HepG2 (cell line): ENCODE results near the gene ZNF227. TPM values are rescaled to one million over a fixed set of nuclear protein-coding genes. Genes with fewer than 3 reads are reported as not detected.

Source experiments
- AFF4 ChIP-seq: sonication (generic); formaldehyde crosslinking; IDR thresholded peaks from 2 replicates; pipeline ENCODE4 v1.4.0; 2020; ENCODE audit warnings: missing genetic modification reagents
- CBX2 ChIP-seq, 2 experiments: fragments of 200-600 bp in 1 of 2; sonication (generic); formaldehyde crosslinking in 1 of 2; IDR thresholded peaks; 2 replicates each; pipeline versions ENCODE4 v1.7.0 to v1.8.1; 2018 to 2022; ENCODE audit warnings: low read depth in 2 of 2, low read length in 1 of 2, mild to moderate bottlenecking in 1 of 2, missing genetic modification reagents in 1 of 2
- CEBPG ChIP-seq: IDR thresholded peaks from 2 replicates; pipeline ENCODE4 v1.6.1; 2016
- CREB1 ChIP-seq, 2 experiments: fragments of 450-650 bp in 1 of 2; IDR thresholded peaks; 2 replicates each; pipeline ENCODE4 v1.6.1; 2016 to 2017; ENCODE audit warnings: control low read depth in 1 of 2, mild to moderate bottlenecking in 1 of 2, missing compliant biosample characterization in 1 of 2, missing genetic modification characterization in 1 of 2
- FOXP1 ChIP-seq, 2 experiments: fragments of 450-650 bp in 1 of 2; IDR thresholded peaks; 2 replicates each; pipeline ENCODE4 v1.6.1; 2017 to 2018; ENCODE audit warnings: antibody characterized with exemption in 1 of 2
- GATAD1 ChIP-seq: IDR thresholded peaks from 2 replicates; pipeline ENCODE4 v1.6.1; 2016; ENCODE audit warnings: missing genetic modification reagents, missing compliant biosample characterization
- HDAC2 ChIP-seq: sonication (generic); formaldehyde crosslinking; IDR thresholded peaks from 2 replicates; pipeline ENCODE4 v1.4.0; 2020; ENCODE audit warnings: missing genetic modification reagents
- IRF9 ChIP-seq: sonication (generic); formaldehyde crosslinking; IDR thresholded peaks from 2 replicates; pipeline ENCODE4 v1.8.0; 2022; ENCODE audit warnings: missing genetic modification reagents, mild to moderate bottlenecking, borderline replicate concordance
- SCMH1 ChIP-seq: sonication (generic); formaldehyde crosslinking; IDR thresholded peaks from 2 replicates; pipeline ENCODE4 v1.9.0; 2021; ENCODE audit warnings: missing genetic modification reagents, mild to moderate bottlenecking, borderline replicate concordance
- SP5 ChIP-seq: IDR thresholded peaks from 2 replicates; pipeline ENCODE4 v1.6.1; 2016; ENCODE audit warnings: low read depth, borderline replicate concordance
- TBX3 ChIP-seq: fragments of 450-650 bp; IDR thresholded peaks from 2 replicates; pipeline ENCODE4 v1.6.1; 2017; ENCODE audit warnings: antibody characterized with exemption, mild to moderate bottlenecking, inconsistent platforms, borderline replicate concordance
- TCF7L2 ChIP-seq: IDR thresholded peaks from 2 replicates; pipeline ENCODE4 v1.6.1; 2011; ENCODE audit warnings: mild to moderate bottlenecking, low read depth, low read length, moderate library complexity
- TIGD3 ChIP-seq: sonication (generic); formaldehyde crosslinking; IDR thresholded peaks from 2 replicates; pipeline ENCODE4 v1.5.1; 2020; ENCODE audit warnings: mild to moderate bottlenecking, missing genetic modification reagents, borderline replicate concordance
- ZNF180 ChIP-seq: sonication (generic); formaldehyde crosslinking; IDR thresholded peaks from 2 replicates; pipeline ENCODE4 v1.4.0; 2020; ENCODE audit warnings: low read depth, missing genetic modification reagents, borderline replicate concordance
- ZNF207 ChIP-seq: fragments of 450-650 bp; IDR thresholded peaks from 2 replicates; pipeline ENCODE4 v1.6.1; 2016; ENCODE audit warnings: antibody characterized with exemption, borderline replicate concordance
- ZNF326 ChIP-seq: sonication (generic); formaldehyde crosslinking; IDR thresholded peaks from 2 replicates; pipeline ENCODE4 v1.4.0; 2020; ENCODE audit warnings: missing genetic modification reagents, borderline replicate concordance
- ZNF550 ChIP-seq: sonication (generic); formaldehyde crosslinking; IDR thresholded peaks from 2 replicates; pipeline ENCODE4 v1.4.0; 2020; ENCODE audit warnings: mild to moderate bottlenecking, missing genetic modification reagents, borderline replicate concordance
- ZNF552 ChIP-seq: sonication (generic); formaldehyde crosslinking; IDR thresholded peaks from 2 replicates; pipeline ENCODE4 v1.9.0; 2022; ENCODE audit warnings: missing genetic modification reagents, mild to moderate bottlenecking, borderline replicate concordance
- ZNF562 ChIP-seq: sonication (generic); formaldehyde crosslinking; IDR thresholded peaks from 2 replicates; pipeline ENCODE4 v1.8.0; 2022; ENCODE audit warnings: missing genetic modification reagents, borderline replicate concordance
- ZNF839 ChIP-seq: sonication (generic); formaldehyde crosslinking; IDR thresholded peaks from 2 replicates; pipeline ENCODE4 v1.4.0; 2020; ENCODE audit warnings: missing genetic modification reagents, mild to moderate bottlenecking, borderline replicate concordance
- ZXDC ChIP-seq: sonication (generic); formaldehyde crosslinking; IDR thresholded peaks from 2 replicates; pipeline ENCODE4 v1.5.0; 2020; ENCODE audit warnings: mild to moderate bottlenecking, missing genetic modification reagents
- polyA plus RNA-seq, 8 experiments: library from polyadenylated mRNA; depleted of rRNA in 3 of 8; stranded (reverse) in 7 of 8; unstranded in 1 of 8; fragments of >200 nt; fragmentation: Illumina TruSeq in 4 of 8; extraction: Trizol in 4 of 8; gene quantifications; 2 replicates each; pipeline versions ENCODE4 v1.2.1 to v1.2.3, GENCODE V29; 2011 to 2016; ENCODE audit warnings: low read depth in 4 of 8, missing spikeins in 1 of 8, mixed read lengths in 1 of 8; ENCODE audit not compliant: insufficient read depth in 1 of 8
- total RNA-seq, 5 experiments: library from RNA; depleted of rRNA; stranded (reverse); fragments of >200 nt; fragmentation: Illumina TruSeq; extraction: Trizol; gene quantifications; 2 replicates each; pipeline ENCODE4 v1.2.3, GENCODE V29; 2016; ENCODE audit warnings: low read depth in 1 of 5

ZNF227 gene
- total and polyA plus RNA-seq, 2 of the 13 experiments (the other 11 are each of a cell fraction or from before 2014, with no cell fraction given): 3.1 to 16.8 TPM

GRCh38 chr19:44212250-44212865 is at the start of gene ZNF227 (continued):
- TF ChIP-seq TIGD3 (CRISPR knock-in tag): no peak
- TF ChIP-seq ZXDC (CRISPR knock-in tag): no peak
- TF ChIP-seq HDAC2 (CRISPR knock-in tag): 0 out of 2 replicates have a peak, but pooled peaks have one; percentile 27
- TF ChIP-seq AFF4 (CRISPR knock-in tag): no peak
- no peak for TF ChIP-seq CBX2 (IDR thresholded peaks at IDR 0.05; ENCODE audit: low read depth, low read length)
- TF ChIP-seq CBX2 (CRISPR knock-in tag; IDR thresholded peaks at IDR 0.05; ENCODE audit: low read depth): no peak
- 0 out of 2 replicates have a peak, but pooled peaks have one; percentile 9 for TF ChIP-seq CREB1 (IDR thresholded peaks at IDR 0.05)
- peak; percentile 79 for TF ChIP-seq CREB1 (CRISPR knock-in tag; IDR thresholded peaks at IDR 0.05)
- peak; percentile 65; the same call in 1 of the 2 replicates for TF ChIP-seq IRF9 (CRISPR knock-in tag)
- no peak for TF ChIP-seq TBX3
- peak; percentile 70 for TF ChIP-seq GATAD1
- TF ChIP-seq ZNF550 (CRISPR knock-in tag): no peak
- no peak for TF ChIP-seq TCF7L2
- TF ChIP-seq ZNF207: no peak
- no peak for TF ChIP-seq ZNF562 (CRISPR knock-in tag)
- TF ChIP-seq ZNF326 (CRISPR knock-in tag): no peak
- TF ChIP-seq ZNF552 (CRISPR knock-in tag): no peak
- TF ChIP-seq FOXP1 (IDR thresholded peaks at IDR 0.05): no peak
- TF ChIP-seq FOXP1 (CRISPR knock-in tag; IDR thresholded peaks at IDR 0.05): no peak
- TF ChIP-seq SCMH1 (CRISPR knock-in tag): no peak
- no peak for TF ChIP-seq ZNF839 (CRISPR knock-in tag)
- TF ChIP-seq SP5 (CRISPR knock-in tag): no peak
- TF ChIP-seq ZNF180 (CRISPR knock-in tag): no peak
- no peak for TF ChIP-seq CEBPG (CRISPR knock-in tag)
